Upper lobe of left lung (tissue), 6 donors: ENCODE results near the gene SIGLEC5. TPM values are rescaled to one million over a fixed set of nuclear protein-coding genes. Genes with fewer than 3 reads are reported as not detected.
A peak's percentile ranks its signal among the peaks of the same experiment; 100 is the strongest.

Experiments
- ATAC-seq, 2 donors: fragments of 200-7000 bp; cut with Tn5 transposase; one replicate each; pipeline ENCODE4 v1.9.1; 2022; ENCODE audit warnings: mild to moderate bottlenecking in 2 of 2, moderate library complexity in 2 of 2; ENCODE audit not compliant: low FRiP score in 2 of 2
- DNase-seq, 2 donors: peaks; one replicate each; pipeline ENCODE4 v3.0.0-alpha.2; 2019 to 2020
- H3K27ac ChIP-seq, 4 donors: fragments of 200-600 bp; sonication (generic); one replicate each; pipeline ENCODE4 v1.5.1; 2016 to 2019
- H3K27me3 ChIP-seq, 4 donors: fragments of 200-600 bp; sonication (generic); one replicate each; pipeline ENCODE4 v1.5.1; 2017 to 2019
- H3K36me3 ChIP-seq, 4 donors: fragments of 200-600 bp; sonication (generic); one replicate each; pipeline ENCODE4 v1.5.1; 2016 to 2019
- H3K4me1 ChIP-seq, 4 donors: fragments of 200-600 bp; sonication (generic); one replicate each; pipeline ENCODE4 v1.5.1; 2018 to 2019
- H3K4me3 ChIP-seq, 4 donors: fragments of 200-600 bp; sonication (generic); one replicate each; pipeline ENCODE4 v1.5.1; 2017 to 2019; ENCODE audit warnings: mild to moderate bottlenecking in 2 of 4, moderate library complexity in 1 of 4
- H3K9me3 ChIP-seq, 4 donors: fragments of 200-600 bp; sonication (generic); one replicate each; pipeline ENCODE4 v1.5.1; 2018 to 2019
- EP300 ChIP-seq, 4 donors: sonication (generic); formaldehyde crosslinking; IDR thresholded peaks; one replicate each; pipeline ENCODE4 v1.5.1; 2017; ENCODE audit warnings: antibody characterized with exemption in 4 of 4, control low read depth in 2 of 4
- POLR2A ChIP-seq, 4 donors: fragments of 450-650 bp; IDR thresholded peaks; one replicate each; pipeline ENCODE4 v1.5.1; 2016 to 2017; ENCODE audit warnings: antibody characterized with exemption in 4 of 4, mild to moderate bottlenecking in 2 of 4
- POLR2AphosphoS5 ChIP-seq, 2 donors: sonication (generic); formaldehyde crosslinking; IDR thresholded peaks; one replicate each; pipeline ENCODE4 v1.5.1; 2017; ENCODE audit warnings: antibody characterized with exemption in 2 of 2
- WGBS, 2 donors: methylation state at CpG; one replicate each; pipeline ENCODE4 v1.1.5; 2017 to 2018; 5-methylcytosine and 5-hydroxymethylcytosine counted together
- total RNA-seq, 6 donors: library from RNA; depleted of rRNA in 4 of 6; stranded (reverse); fragments of >200 nt in 4 of 6; gene quantifications; one replicate each; pipeline versions ENCODE4 v1.1.0 to v1.2.1, GENCODE V29; 2016 to 2021
- TF ChIP-seq, protein P1 (sequence below), 6 experiments: fragments of 450-650 bp in 4 of 6; fragments of 200-600 bp in 2 of 6; sonication (generic) in 2 of 6; IDR thresholded peaks; one replicate each; pipeline ENCODE4 v1.5.1; 2016 to 2019; ENCODE audit warnings: antibody characterized with exemption in 6 of 6
- donor health status: DM: no; HTN: no; CAD: no; lungs with moderate emphysema.
- donor health status: DM: no; HTN: yes; CAD: no; lungs with severe emphysema.

The SIGLEC5 gene
- total RNA-seq, 6 donors from 2014 or later, result 0.46 to 9.4 (median 5.7) TPM; not detected in 2

DNA sequence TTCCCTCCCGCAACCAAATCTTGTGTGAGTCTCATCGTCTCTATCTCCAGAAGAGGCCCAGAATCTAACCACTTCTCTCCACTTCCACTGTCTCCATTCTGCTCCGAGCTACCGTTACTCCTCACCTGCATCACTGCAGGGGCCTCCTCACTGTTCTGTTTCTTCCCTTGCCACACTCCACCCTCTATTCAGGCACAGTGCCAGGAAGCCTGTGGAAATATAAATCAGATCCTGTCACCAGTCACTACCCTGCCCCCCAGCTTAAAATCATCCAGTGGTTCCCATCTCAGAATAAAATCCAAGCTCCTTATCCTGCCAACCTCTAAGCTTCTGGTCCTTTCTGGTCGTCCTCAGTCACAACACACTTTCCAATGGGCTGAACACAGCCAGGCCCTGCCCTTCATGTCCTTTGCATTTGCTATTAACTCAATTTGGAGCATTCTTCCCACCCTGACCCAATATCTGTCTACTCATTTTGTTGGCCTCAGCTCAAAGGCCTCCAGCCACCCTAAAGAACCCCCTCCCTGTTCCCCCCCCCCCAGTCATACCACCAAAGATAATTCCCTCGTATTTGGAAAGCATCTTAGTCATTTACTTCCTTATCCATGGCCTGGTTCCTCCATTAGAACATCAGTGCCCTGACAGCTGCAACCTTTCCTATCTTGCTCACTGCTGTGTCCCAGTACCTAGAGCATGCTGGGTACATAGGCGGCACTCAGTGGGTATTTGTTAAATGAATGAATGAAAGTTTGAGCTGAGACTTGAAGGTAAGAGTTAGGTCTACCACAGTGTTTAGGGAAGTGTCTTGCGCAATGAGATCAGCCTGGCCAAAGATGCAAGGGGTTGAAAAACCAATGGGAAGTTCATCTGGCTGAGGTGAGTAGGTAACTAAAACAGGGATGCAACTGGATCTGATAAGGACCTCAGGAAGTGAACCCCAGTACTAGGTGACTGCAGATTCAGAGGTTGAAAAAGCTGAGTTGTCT, 34.7 kb downstream of the SIGLEC5 start:
- H3K4me3 ChIP-seq, result peak overlapping the region in 2 of 4 donors; percentile 68 to 72

DNA sequence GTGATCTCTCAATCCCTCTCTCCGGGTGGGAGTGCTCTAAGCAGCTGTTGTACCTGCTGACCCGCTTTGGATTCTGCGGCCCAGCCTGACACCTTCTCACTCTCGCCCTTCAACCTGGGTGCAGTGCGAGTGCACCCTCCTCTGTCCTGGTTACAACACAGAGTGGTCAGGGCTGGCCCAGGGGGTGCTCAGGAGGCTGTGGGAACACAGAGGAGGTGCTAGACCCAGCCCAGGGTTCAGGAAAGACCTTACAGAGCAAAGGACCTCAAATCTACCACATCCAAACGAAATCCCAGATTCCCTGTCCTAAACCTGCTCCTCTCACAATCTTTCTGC, 35.5 kb downstream of the SIGLEC5 start:
- DNase-seq, result no peak
- ATAC-seq, result peak; percentile 11 to 22
- Histone ChIP-seq H3K36me3 (no peaks in the 10 kb centered on the region), H3K4me3 (peak overlapping the region; percentile 32 to 72 (median 59)), H3K9me3 (no peaks in the 10 kb centered on the region), H3K27me3 (no peaks in the 10 kb centered on the region), H3K4me1 (peaks cover 11 to 16% (median 14%) of the 10 kb centered on the region in 4 donors), H3K27ac (peak overlapping the region in 2 of 4 donors; percentile 66 to 71)
- WGBS, 2 donors, result 25 to 34% methylated on average over 3 to 6 of the region's 6 CpGs
- TF ChIP-seq EP300 (IDR thresholded peaks at IDR 0.05), result no peak

More for the DNA sequence above, 34.7 kb downstream of the SIGLEC5 start:
- 83 to 86% methylated on average over 8 of the region's 8 CpGs for WGBS, 2 donors
- Histone ChIP-seq H3K27me3 (peaks cover 0 to under 1% (median 0%) of the 10 kb centered on the region in 4 donors), H3K9me3 (no peaks in the 10 kb centered on the region), H3K27ac (no peak overlapping the region), H3K36me3 (no peaks in the 10 kb centered on the region), H3K4me1 (peaks cover 11 to 16% (median 14%) of the 10 kb centered on the region in 4 donors)
- TF ChIP-seq, protein P1, sequence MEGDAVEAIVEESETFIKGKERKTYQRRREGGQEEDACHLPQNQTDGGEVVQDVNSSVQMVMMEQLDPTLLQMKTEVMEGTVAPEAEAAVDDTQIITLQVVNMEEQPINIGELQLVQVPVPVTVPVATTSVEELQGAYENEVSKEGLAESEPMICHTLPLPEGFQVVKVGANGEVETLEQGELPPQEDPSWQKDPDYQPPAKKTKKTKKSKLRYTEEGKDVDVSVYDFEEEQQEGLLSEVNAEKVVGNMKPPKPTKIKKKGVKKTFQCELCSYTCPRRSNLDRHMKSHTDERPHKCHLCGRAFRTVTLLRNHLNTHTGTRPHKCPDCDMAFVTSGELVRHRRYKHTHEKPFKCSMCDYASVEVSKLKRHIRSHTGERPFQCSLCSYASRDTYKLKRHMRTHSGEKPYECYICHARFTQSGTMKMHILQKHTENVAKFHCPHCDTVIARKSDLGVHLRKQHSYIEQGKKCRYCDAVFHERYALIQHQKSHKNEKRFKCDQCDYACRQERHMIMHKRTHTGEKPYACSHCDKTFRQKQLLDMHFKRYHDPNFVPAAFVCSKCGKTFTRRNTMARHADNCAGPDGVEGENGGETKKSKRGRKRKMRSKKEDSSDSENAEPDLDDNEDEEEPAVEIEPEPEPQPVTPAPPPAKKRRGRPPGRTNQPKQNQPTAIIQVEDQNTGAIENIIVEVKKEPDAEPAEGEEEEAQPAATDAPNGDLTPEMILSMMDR (IDR thresholded peaks at IDR 0.05), result no peak
- no peak for TF ChIP-seq POLR2AphosphoS5 (IDR thresholded peaks at IDR 0.05)
- no peak for TF ChIP-seq EP300 (IDR thresholded peaks at IDR 0.05)
- no peak for TF ChIP-seq POLR2A (IDR thresholded peaks at IDR 0.05)
- ATAC-seq (no peak), DNase-seq (no peak)

DNA sequence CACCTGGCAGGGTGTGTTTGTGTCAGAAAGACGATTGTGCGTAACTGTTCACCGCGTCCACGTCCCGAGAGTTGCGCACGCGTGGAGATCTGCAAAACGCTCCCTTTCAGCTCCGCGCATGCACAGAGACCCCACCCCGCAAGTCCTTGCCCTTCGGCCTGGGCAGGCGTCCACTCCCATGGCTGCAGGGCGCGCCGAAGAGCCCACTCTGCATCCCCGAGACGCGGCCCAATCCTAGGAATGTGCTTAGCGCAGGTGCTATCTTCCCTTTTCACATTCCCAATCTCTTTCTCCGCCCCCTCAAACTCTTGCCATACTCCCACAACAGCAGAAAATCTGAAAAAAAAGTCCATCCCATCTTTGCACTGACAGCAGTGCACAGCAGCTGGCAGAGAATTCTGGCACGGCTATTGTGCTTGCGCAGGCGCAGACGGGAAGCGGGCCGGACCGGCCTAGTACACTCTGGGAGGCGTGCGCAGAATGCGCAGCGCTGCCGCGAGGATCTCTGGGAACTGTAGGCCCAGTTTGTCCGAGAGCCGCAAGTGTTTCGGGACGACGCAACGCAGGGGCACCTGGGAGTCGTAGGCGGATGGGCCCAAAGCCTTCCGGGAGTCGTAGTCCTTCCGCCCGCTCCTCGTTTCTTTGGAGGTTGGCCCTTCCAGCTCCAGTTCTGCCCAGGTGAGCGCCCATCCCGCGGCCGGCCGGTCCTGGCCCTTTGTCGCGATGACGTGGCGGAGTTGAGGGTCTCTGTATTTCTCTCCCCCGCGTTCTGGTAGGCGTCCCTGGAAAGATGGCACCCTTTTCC, 36.0 kb downstream of the SIGLEC5 start:
- no peaks in the 10 kb centered on the region for H3K9me3 ChIP-seq
- ATAC-seq (peak; percentile 99), DNase-seq (peak; percentile 99 to 100)
- 2% methylated on average over 23 to 57 of the region's 61 CpGs for WGBS, 2 donors
- peaks cover 11 to 16% (median 14%) of the 10 kb centered on the region in 4 donors for H3K4me1 ChIP-seq
- peak overlapping the region in 2 of 4 donors; percentile 66 to 71 for H3K27ac ChIP-seq
- peak overlapping the region; percentile 50 to 72 (median 60) for H3K4me3 ChIP-seq
- no peaks in the 10 kb centered on the region for H3K36me3 ChIP-seq
- TF ChIP-seq POLR2A (IDR thresholded peaks at IDR 0.05) (peak in 1 of 4 donors; percentile 12), POLR2AphosphoS5 (IDR thresholded peaks at IDR 0.05) (peak; percentile 24 to 87), EP300 (IDR thresholded peaks at IDR 0.05) (no peak)
- TF ChIP-seq, protein P1 (IDR thresholded peaks at IDR 0.05), result peak in 1 of 6 experiments; percentile 16
- no peaks in the 10 kb centered on the region for H3K27me3 ChIP-seq

DNA sequence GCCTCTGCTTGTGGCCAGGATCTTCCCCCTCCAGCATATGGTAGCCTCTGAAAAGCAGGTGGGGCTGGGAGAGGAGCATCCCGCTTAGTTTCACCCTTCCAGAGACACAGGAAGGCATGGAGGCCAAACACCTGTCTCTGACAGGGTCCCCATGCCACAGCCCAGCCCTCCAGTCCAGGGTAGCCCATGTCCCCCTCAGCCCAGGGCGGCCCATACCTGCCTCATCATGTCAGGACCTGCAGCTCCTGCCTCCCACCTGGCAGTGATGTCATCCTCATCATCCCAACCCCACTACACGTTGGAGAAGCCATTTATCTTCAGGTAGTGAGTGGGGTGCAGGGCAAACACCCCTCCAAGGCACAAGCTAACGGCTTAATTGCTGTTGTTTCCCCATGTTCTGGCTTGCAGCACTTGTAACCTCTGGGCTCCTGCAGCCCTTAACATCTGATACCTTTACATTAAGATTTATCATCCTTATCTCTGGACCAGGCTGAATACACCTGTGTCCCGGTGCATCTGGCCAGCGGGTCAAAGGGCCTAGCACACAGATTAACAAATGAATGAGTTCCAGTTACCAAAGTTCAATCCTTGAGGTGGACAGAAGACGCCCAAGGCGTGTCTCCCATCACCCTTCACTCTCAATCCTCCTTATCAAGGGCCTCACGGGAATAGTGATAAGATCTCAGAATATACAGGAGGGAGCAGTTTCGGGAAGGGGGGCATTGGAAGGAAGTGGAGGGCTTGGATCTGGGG, 36.9 kb downstream of the SIGLEC5 start:
- Histone ChIP-seq H3K4me3 (peak overlapping the region; percentile 50 to 72 (median 60)), H3K27ac (peak overlapping the region in 2 of 4 donors; percentile 6 to 71), H3K27me3 (no peaks in the 10 kb centered on the region), H3K36me3 (no peaks in the 10 kb centered on the region), H3K9me3 (peaks cover 0 to 2% (median under 1%) of the 10 kb centered on the region in 4 donors), H3K4me1 (peaks cover 11 to 16% (median 14%) of the 10 kb centered on the region in 4 donors)
- TF ChIP-seq EP300 (IDR thresholded peaks at IDR 0.05), result no peak
- TF ChIP-seq POLR2A (IDR thresholded peaks at IDR 0.05), result no peak
- TF ChIP-seq, protein P1 (IDR thresholded peaks at IDR 0.05), result no peak
- no peak for TF ChIP-seq POLR2AphosphoS5 (IDR thresholded peaks at IDR 0.05)
- no peak for DNase-seq
- no peak for ATAC-seq
- 20 to 24% methylated on average over 9 to 10 of the region's 10 CpGs for WGBS, 2 donors
